ENCODE results near the gene VSIR.

- no peak for TF ChIP-seq CTCF (IDR thresholded peaks at IDR 0.05; ENCODE audit: insufficient read depth, low read length, poor library complexity, severe bottlenecking)
- TF ChIP-seq EZH2phosphoT487 (conservative IDR thresholded peaks at IDR 0.05; ENCODE audit: low read length) = no peak
Measured at GRCh38 chr10:71744897-71745663, 28.2 kb downstream of the VSIR start.
